HG03095 (cell line): Measurements from ENCODE around the gene ZFAND3.

Experiments used
- ATAC-seq: cut with Tn5 transposase; IDR thresholded peaks from one replicate; pipeline ENCODE4 v1.9.1; 2021; ENCODE audit warnings: moderate library complexity; ENCODE audit not compliant: unreplicated experiment

The ZFAND3 gene, protein sequence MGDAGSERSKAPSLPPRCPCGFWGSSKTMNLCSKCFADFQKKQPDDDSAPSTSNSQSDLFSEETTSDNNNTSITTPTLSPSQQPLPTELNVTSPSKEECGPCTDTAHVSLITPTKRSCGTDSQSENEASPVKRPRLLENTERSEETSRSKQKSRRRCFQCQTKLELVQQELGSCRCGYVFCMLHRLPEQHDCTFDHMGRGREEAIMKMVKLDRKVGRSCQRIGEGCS

GRCh38 chr6:37819177-37819801, at the start of gene ZFAND3:
Gene ZFAND3 (plus strand): TSS chr6:37819727. CDS start chr6:37819946, 219 bp downstream.
- peak; percentile 77 for ATAC-seq

GRCh38 chr6:37774028-37774680, 45.4 kb upstream of the ZFAND3 start:
- no peak for ATAC-seq

- ATAC-seq, result no peak
These were observed 43.0 kb upstream of the ZFAND3 start for GRCh38 chr6:37776566-37776965.

DNA sequence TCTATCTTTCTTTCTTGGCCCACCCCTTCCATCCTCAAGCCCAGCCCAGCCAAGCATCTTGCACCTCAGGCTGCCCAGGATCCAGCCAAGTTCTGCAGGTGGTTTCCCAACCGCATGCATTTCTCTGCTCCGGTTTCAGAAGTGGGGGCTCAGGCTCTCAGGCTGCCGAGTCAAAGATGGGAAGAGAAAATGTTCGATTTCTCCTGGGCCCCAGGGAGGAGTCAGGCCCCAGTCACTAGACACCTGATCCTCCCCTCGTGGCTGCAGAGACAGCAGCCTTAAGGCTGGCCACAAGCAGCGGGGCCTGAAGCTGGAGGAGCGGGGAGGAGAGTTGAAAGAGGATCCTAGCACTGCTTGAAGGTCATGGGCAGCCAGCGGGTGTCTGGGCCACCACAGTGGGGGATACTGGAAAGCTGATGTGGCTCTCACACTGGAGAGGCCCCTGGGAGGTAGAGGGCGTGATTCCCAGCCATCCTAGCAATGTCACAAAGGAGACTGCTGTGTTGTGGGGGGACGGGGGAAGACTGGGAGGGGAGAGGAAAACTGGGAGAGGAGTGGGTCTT, 42.2 kb upstream of the ZFAND3 start:
- no peak for ATAC-seq

DNA sequence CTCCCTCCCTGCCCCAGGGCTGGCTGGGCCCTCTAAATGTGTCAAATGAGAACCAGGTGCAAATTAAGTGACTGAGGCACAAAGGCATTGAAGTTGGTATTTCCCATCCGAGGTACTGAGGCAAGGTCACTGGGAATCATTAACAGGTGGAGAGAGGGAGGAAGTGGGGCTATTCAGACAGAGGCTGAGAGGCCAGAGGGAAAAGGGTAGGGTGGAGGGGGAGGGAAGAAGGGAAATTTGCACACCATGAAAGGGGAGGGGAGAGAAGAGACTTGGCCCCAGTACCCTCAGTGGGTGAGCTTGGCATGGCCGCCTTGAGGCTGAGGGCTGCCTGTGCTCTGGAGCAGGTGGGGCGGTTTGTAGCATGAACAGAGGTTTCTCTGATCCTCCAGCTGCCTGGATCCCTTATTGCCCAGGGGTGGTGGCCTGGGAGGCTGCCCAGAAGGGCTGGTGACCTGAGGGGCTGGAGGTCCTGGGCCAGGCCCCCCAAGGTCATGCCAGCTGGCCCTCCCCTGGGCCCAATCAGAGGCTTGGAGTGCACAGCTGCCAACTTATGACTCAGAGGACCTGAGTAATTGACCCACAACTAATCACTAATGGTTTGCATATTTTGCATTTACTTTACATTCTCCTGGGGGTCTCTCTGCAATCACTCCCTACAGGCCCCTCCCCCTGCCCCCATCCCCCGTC, 40.3 kb upstream of the ZFAND3 start:
- ATAC-seq, result no peak

DNA sequence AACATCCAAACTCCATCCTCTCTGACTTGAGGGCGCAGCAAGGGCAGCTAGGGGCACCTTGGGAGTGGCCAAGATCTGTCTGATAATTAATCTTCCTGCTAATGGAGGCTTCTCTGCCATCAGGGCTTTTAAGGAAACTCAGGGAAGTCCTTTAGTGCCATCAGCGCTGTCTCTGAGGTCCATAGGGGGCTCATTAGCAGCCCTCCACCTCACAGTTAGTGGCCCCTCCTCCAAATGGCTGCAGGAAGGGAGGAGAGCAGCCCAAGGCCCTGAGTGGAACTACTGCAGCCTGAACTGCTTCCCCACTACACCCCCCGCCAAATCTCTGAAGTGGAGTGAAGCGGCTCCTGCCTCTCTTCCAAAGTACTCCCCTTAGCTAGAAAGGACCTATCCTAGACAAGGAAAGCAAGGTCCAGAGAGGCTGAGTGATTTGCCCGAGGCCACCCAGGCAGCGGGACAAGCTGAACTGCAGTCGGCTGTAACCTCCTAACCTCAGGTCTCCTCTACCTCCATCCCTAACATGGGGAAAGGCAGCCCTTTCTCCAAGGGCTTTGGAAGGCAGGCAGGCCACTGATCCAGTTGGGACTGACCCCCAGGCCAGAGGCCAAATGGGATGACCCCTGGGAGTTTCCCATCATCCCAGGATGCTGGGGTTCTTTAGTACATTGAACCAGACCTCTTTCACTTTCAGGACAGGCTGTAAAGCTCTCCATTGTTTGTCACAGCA, 39.5 kb upstream of the ZFAND3 start:
- ATAC-seq, result no peak

DNA sequence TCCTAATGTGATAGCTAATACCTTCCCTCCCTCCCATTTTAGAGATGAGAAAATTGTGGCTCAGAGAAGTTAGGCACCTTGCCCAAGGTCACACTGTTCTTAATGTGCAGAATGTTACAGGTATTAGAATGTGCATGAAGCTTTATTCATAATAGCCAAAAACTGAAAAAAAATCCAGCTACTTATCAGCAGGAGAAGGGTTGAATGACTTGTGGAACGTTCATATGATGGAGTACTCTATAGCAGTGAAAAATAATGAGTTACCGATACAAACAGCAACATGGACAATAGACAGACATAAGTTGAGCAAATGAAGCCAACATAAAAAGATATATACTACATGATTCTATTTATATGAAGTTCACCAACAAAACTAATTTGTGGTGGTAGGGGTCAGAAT, 37.7 kb upstream of the ZFAND3 start:
- no peak for ATAC-seq

DNA sequence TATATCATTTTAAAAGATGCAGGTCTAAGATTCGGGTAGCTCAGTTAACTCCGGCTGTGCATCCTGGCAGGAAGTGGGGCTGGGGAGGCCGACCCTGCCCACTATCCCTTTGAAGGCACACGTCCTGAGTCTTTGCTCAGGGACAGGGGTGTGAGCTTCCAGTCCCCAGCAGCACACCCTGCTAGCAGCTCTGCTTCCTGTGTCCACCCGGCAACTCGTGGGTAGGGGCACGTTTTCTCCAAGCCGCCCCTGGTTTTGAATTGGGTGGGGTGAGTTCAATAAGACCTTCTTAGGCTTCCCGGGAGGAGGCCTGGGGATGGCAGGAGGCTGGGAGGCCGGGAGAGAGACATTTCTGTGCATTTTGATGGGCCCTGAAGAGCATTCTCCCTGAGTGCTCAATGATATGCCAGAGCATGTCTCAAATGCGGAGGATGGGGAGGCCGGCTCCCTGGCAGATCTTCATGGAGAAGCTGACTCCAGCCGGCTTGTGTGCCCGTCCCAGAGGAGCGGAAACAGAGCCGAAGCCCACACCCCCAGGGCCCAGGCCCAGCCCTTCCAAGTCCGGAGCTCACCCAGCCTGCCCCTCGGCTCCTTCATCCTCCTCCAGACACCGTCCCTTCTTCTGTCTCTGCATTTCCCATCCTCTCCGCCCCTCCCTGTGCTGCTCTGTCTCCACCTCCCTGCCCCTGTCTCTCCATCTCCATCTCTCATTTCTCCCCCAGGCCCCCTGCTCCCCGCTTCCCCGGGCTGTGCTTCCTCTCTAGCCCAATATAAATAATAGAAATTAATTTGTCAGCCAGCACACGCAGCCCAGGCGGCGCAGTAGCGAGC, 36.3 kb upstream of the ZFAND3 start:
- no peak for ATAC-seq

GRCh38 chr6:37783856-37784584, 35.5 kb upstream of the ZFAND3 start:
- no peak for ATAC-seq

GRCh38 chr6:37784585-37784967, 35.0 kb upstream of the ZFAND3 start:
- no peak for ATAC-seq

DNA sequence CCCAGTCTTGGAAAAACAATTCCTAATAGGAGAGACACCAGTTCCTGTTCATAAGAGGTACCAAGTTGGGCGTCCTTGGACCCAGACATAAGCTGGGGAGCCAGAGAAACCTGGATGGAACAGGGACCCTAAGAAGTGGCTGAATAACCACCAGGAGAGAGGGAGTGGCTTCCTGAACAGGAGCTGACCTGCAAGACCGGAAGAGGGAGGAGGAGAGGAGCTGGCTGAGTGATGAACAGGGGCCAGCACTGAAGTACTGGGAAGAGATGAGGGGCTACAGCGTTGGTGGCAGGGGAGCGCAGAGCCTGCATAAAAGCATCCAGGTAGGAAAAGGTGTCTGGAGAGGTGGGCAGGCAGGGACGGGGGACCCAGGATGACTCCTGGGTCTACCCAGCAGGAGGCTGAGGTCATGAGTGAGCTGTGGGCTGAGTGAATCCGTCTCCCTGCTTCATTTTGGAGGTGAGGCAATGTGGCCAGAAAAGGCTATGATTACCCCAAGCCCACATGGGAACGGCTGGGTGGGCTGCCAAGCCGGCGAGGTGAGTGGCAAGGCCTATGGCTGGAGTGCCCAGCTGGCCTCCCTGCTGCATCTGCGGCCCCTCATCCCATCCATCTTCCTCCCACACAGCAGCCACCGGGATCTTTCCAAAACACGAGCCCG, 34.4 kb upstream of the ZFAND3 start:
- ATAC-seq, result no peak

- no peak for ATAC-seq
These were observed 33.8 kb upstream of the ZFAND3 start for GRCh38 chr6:37785663-37786270.

- no peak for ATAC-seq
These were observed 32.3 kb upstream of the ZFAND3 start for GRCh38 chr6:37787216-37787615.

DNA sequence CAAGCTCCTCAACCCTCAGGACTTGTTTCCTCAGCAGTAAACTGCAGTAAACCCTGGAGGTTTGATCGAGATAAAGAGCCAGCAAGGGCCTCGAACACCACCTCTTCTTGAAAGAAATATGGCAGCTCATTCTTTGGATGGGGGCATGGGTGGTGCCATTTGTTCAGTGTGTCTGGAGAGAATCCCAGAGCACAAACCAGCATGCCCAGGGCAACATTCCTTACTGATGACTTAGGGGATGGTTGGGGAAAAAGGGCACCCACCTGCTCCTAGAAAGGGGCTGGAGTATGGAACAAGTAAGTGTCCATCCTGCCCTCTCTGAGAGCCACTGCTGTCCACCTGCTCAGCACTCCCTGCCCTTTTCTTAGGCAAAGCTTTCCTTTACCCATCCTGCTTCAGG, 31.3 kb upstream of the ZFAND3 start:
- ATAC-seq, result no peak

DNA sequence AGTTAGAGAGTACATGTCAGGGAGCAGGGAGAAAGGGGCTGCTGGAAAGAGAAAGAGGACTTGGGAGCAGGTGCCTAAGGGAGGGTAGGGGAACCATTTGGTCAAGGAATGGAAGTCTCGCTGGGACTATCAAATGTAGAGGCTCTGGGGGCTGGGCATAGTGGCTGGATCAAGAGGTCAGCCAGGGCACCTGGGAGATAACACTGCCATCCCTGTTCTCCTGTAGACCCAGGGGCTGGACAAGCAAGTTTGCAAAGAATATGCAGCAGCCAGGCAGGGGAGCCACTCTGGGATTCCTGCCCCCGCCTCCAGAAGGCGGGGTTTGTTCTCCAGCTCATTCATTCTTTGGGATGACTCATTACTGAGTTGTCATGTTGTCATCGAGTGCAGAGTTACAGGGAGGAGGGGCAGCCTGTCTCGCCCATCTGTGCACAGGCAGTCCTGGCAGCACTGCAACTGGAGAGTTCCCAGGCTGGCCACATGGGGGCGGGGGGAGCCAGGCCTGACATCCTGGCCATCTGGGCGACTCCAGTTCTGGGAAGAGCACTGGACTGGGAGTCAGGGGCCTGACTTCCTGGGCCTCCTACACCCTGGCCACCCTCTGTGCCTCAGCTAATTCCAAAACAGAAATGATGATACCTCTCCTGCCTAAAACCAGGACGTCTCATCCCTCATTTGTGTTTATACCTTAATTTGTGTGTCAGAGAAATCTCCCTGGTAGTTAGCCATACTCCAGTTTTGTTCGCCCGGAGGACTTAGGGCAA, 28.2 kb upstream of the ZFAND3 start:
- ATAC-seq, result peak; percentile 82

- ATAC-seq, result no peak
These were observed 27.0 kb upstream of the ZFAND3 start for GRCh38 chr6:37792457-37793033.

DNA sequence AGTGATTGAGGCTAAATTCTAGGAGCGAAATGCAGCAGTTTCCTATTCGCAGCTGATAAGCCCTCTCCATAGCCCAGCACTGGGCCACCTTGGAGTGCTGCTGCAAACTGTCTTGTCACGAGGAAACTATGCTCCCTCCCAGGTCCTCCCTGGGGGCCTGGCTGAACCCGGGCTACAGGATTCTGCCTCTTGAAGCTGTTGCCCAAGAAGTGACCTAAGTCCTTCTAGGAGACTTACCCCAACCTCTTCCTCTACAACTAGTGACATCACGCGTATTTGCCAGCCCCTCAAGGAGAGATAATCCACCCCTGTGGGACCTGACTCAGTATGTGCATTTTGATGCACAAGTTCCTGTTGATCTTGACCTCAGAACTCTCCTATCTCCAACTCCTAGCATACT, 26.5 kb upstream of the ZFAND3 start:
- no peak for ATAC-seq
